Measurements from ENCODE around the gene PRUNE1. TPM values are rescaled to one million over a fixed set of nuclear protein-coding genes. Genes with fewer than 3 reads are reported as not detected.
A peak's percentile ranks its signal among the peaks of the same experiment; 100 is the strongest.

The PRUNE1 gene
- total and polyA plus RNA-seq, 2 donors (not counting 1 experiment from before 2014, with no cell fraction given), result 6.3 to 16.6 TPM

- Histone ChIP-seq H3K4me1 (ENCODE audit: control insufficient read depth, extremely low read depth, insufficient read depth, low read length) (no peaks in the 10 kb centered on the region), H3K9ac (ENCODE audit: insufficient read depth, low read length) (no peak overlapping the region), H3K4me2 (ENCODE audit: extremely low read depth, insufficient read depth, low read length) (no peak overlapping the region), H3K27ac (ENCODE audit: insufficient read depth, low read length) (no peak overlapping the region), H3K36me3 (ENCODE audit: control insufficient read depth, insufficient read depth, low read length) (peaks cover 5% of the 10 kb centered on the region), H3K4me3 (replicated peaks in 1 of 4; ENCODE audit: control extremely low read depth in 1 of 4, insufficient read depth in 1 of 4, low read depth in 3 of 4, low read length in 4 of 4) (no peak overlapping the region), H4K20me1 (ENCODE audit: control insufficient read depth, extremely low read depth, insufficient read depth, low read length) (no peaks in the 10 kb centered on the region), H3K9me3 (ENCODE audit: control insufficient read depth, insufficient read depth, low read depth, low read length) (no peaks in the 10 kb centered on the region), H2AFZ (ENCODE audit: low read length) (no peak overlapping the region), H3K27me3 (ENCODE audit: control insufficient read depth, insufficient read depth, low read length) (no peaks in the 10 kb centered on the region), H3K79me2 (ENCODE audit: control insufficient read depth, insufficient read depth, low read length) (no peaks in the 10 kb centered on the region)
- TF ChIP-seq CTCF (conservative IDR thresholded peaks at IDR 0.05 in 1 of 2, IDR thresholded peaks at IDR 0.05 in 1 of 2; ENCODE audit: low read depth in 1 of 2, low read length in 2 of 2), result no peak
- TF ChIP-seq EZH2 (IDR thresholded peaks at IDR 0.05; ENCODE audit: low read length, missing control alignments), result no peak
- peak; percentile 59 to 93 for DNase-seq (ENCODE audit: low read depth in 2 of 2)
Observed at GRCh38 chr1:150999051-150999674, 9.1 kb upstream of the PRUNE1 start.

GRCh38 chr1:150999926-151000325, 8.3 kb upstream of the PRUNE1 start:
- Histone ChIP-seq H3K4me1 (ENCODE audit: control insufficient read depth, extremely low read depth, insufficient read depth, low read length) (no peaks in the 10 kb centered on the region), H3K36me3 (ENCODE audit: control insufficient read depth, insufficient read depth, low read length) (peaks cover 5% of the 10 kb centered on the region), H2AFZ (ENCODE audit: low read length) (no peak overlapping the region), H4K20me1 (ENCODE audit: control insufficient read depth, extremely low read depth, insufficient read depth, low read length) (no peaks in the 10 kb centered on the region), H3K4me2 (ENCODE audit: extremely low read depth, insufficient read depth, low read length) (no peak overlapping the region), H3K79me2 (ENCODE audit: control insufficient read depth, insufficient read depth, low read length) (no peaks in the 10 kb centered on the region), H3K9ac (ENCODE audit: insufficient read depth, low read length) (no peak overlapping the region), H3K27me3 (ENCODE audit: control insufficient read depth, insufficient read depth, low read length) (no peaks in the 10 kb centered on the region), H3K4me3 (replicated peaks in 1 of 4; ENCODE audit: control extremely low read depth in 1 of 4, insufficient read depth in 1 of 4, low read depth in 3 of 4, low read length in 4 of 4) (no peak overlapping the region), H3K27ac (ENCODE audit: insufficient read depth, low read length) (no peak overlapping the region), H3K9me3 (ENCODE audit: control insufficient read depth, insufficient read depth, low read depth, low read length) (no peaks in the 10 kb centered on the region)
- no peak for DNase-seq (ENCODE audit: low read depth in 2 of 2)
- no peak for TF ChIP-seq CTCF (conservative IDR thresholded peaks at IDR 0.05 in 1 of 2, IDR thresholded peaks at IDR 0.05 in 1 of 2; ENCODE audit: low read depth in 1 of 2, low read length in 2 of 2)
- no peak for TF ChIP-seq EZH2 (IDR thresholded peaks at IDR 0.05; ENCODE audit: low read length, missing control alignments)

- no peak for DNase-seq (ENCODE audit: low read depth in 2 of 2)
- Histone ChIP-seq H3K4me2 (ENCODE audit: extremely low read depth, insufficient read depth, low read length) (no peak overlapping the region), H4K20me1 (ENCODE audit: control insufficient read depth, extremely low read depth, insufficient read depth, low read length) (no peaks in the 10 kb centered on the region), H3K9ac (ENCODE audit: insufficient read depth, low read length) (no peak overlapping the region), H3K4me3 (replicated peaks in 1 of 4; ENCODE audit: control extremely low read depth in 1 of 4, insufficient read depth in 1 of 4, low read depth in 3 of 4, low read length in 4 of 4) (no peak overlapping the region), H3K27ac (ENCODE audit: insufficient read depth, low read length) (no peak overlapping the region), H3K79me2 (ENCODE audit: control insufficient read depth, insufficient read depth, low read length) (peaks cover under 1% of the 10 kb centered on the region), H3K36me3 (ENCODE audit: control insufficient read depth, insufficient read depth, low read length) (peaks cover 5% of the 10 kb centered on the region), H2AFZ (ENCODE audit: low read length) (no peak overlapping the region), H3K9me3 (ENCODE audit: control insufficient read depth, insufficient read depth, low read depth, low read length) (no peaks in the 10 kb centered on the region), H3K27me3 (ENCODE audit: control insufficient read depth, insufficient read depth, low read length) (no peaks in the 10 kb centered on the region), H3K4me1 (ENCODE audit: control insufficient read depth, extremely low read depth, insufficient read depth, low read length) (no peaks in the 10 kb centered on the region)
- TF ChIP-seq EZH2 (IDR thresholded peaks at IDR 0.05; ENCODE audit: low read length, missing control alignments) (no peak), CTCF (conservative IDR thresholded peaks at IDR 0.05 in 1 of 2, IDR thresholded peaks at IDR 0.05 in 1 of 2; ENCODE audit: low read depth in 1 of 2, low read length in 2 of 2) (no peak)
Observed at GRCh38 chr1:151000408-151000807, 7.8 kb upstream of the PRUNE1 start.
